A673 (cell line): ENCODE results near the gene ACTMAP. TPM values are rescaled to one million over a fixed set of nuclear protein-coding genes. Genes with fewer than 3 reads are reported as not detected.

ENCODE experiments used
- BruUV-seq: library from RNA; stranded (reverse); fragments of 400-500 nt; replicated peaks from 2 replicates; lab custom pipeline; 2021; lab: Mats Ljungman, UMichigan
- CTCF ChIA-PET: fragments of 300-600 bp; sonication (Branson Sonifier 250); formaldehyde crosslinking; loops from one replicate; lab custom pipeline; 2022; ENCODE audit warnings: antibody characterized with exemption; lab: Charles Lee
- POLR2A ChIA-PET: fragments of 300-600 bp; sonication (Branson Sonifier 250); formaldehyde crosslinking; loops from one replicate; lab custom pipeline; 2022; ENCODE audit warnings: antibody characterized with exemption; ENCODE audit not compliant: low non-redundant PET; lab: Charles Lee
- DNase-seq: peaks from one replicate; pipeline ENCODE4 v3.0.0-alpha.2; 2015; ENCODE audit warnings: low spot score
- H3K27ac ChIP-seq: fragments of 200-600 bp; sonication (generic); 2 replicates; pipeline ENCODE4 v1.5.1; 2016; ENCODE audit warnings: mixed run types, low read depth, mild to moderate bottlenecking, mixed read lengths, antibody characterized with exemption, low read length; ENCODE audit not compliant: poor library complexity, severe bottlenecking
- H3K27me3 ChIP-seq: fragments of 200-600 bp; sonication (generic); replicated peaks from 2 replicates; pipeline ENCODE4 v1.6.1; 2017; ENCODE audit warnings: mixed run types, low read depth, mild to moderate bottlenecking, mixed read lengths, antibody characterized with exemption, low read length; ENCODE audit not compliant: insufficient read depth, poor library complexity
- H3K36me3 ChIP-seq: fragments of 200-600 bp; sonication (generic); 2 replicates; pipeline ENCODE4 v1.6.1; 2016; ENCODE audit warnings: mixed run types, mild to moderate bottlenecking, mixed read lengths, antibody characterized with exemption, low read length; ENCODE audit not compliant: insufficient read depth, poor library complexity, severe bottlenecking
- H3K4me1 ChIP-seq: fragments of 200-600 bp; sonication (generic); 2 replicates; pipeline ENCODE4 v1.6.1; 2017; ENCODE audit warnings: mixed run types, mild to moderate bottlenecking, mixed read lengths, antibody characterized with exemption, low read length; ENCODE audit not compliant: insufficient read depth, poor library complexity, severe bottlenecking
- H3K4me3 ChIP-seq: fragments of 200-600 bp; sonication (generic); 2 replicates; pipeline ENCODE4 v1.5.1; 2016; ENCODE audit warnings: low read depth, mixed run types, mild to moderate bottlenecking, mixed read lengths, low read length; ENCODE audit not compliant: poor library complexity, severe bottlenecking
- H3K9me3 ChIP-seq: fragments of 200-600 bp; sonication (generic); 2 replicates; pipeline ENCODE4 v1.6.1; 2016; ENCODE audit warnings: mixed run types, low read depth, mild to moderate bottlenecking, mixed read lengths, antibody characterized with exemption, low read length; ENCODE audit not compliant: poor library complexity, severe bottlenecking
- CTCF ChIP-seq: fragments of 300-800, 200-600 bp; sonication (generic); conservative IDR thresholded peaks from 2 replicates; pipeline ENCODE4 v1.5.1; 2017; ENCODE audit warnings: low read depth, mild to moderate bottlenecking, antibody characterized with exemption, low read length, moderate library complexity, mixed read lengths
- EZH2 ChIP-seq: fragments of 200-600 bp; sonication (generic); IDR thresholded peaks from 2 replicates; pipeline ENCODE4 v1.6.1; 2017; ENCODE audit warnings: borderline replicate concordance, low read depth, mild to moderate bottlenecking, mixed read lengths, antibody characterized with exemption, low read length; ENCODE audit not compliant: poor library complexity, severe bottlenecking
- intact Hi-C: fragments of 100-400 bp; cut with micrococcal nuclease; formaldehyde crosslinking; loops from one replicate; pipeline ENCODE4 v1.10.0; 2022; ENCODE audit not compliant: unreplicated experiment
- total RNA-seq: library from RNA; stranded (reverse); gene quantifications from 2 replicates; pipeline ENCODE4 v1.2.3, GENCODE V29; 2021

ACTMAP gene
- total RNA-seq, 1 experiment from 2014 or later: 17.1 TPM

- Histone ChIP-seq H3K27ac (peak overlapping the region; percentile 100), H3K36me3 (no peaks in the 10 kb centered on the region), H3K9me3 (no peaks in the 10 kb centered on the region), H3K4me3 (peak overlapping the region; percentile 66), H3K4me1 (peaks cover 12% of the 10 kb centered on the region), H3K27me3 (no peaks in the 10 kb centered on the region)
- TF ChIP-seq EZH2: no peak
- no peak for TF ChIP-seq CTCF
- ChIA-PET CTCF (interaction anchor here (0.6 to 2.7 kb wide), 4 partner anchors 17 to 71 kb away, joined by 3 to 17 read pairs (median 7); no protein-coding TSS in a partner anchor), POLR2A (interaction anchor here (0.6 to 0.9 kb wide), 3 partner anchors 19 to 1018 kb away, joined by 3 to 12 read pairs (median 6); no protein-coding TSS in a partner anchor)
- peak; percentile 96 for DNase-seq
- BruUV-seq: no TSS peak
- intact Hi-C loops: no loop called here
Observed at GRCh38 chr19:40776932-40777644, 26.8 kb upstream of the ACTMAP start.

GRCh38 chr19:40776364-40776763, 26.1 kb upstream of the ACTMAP start:
- Histone ChIP-seq H3K9me3 (no peaks in the 10 kb centered on the region), H3K4me1 (peaks cover 12% of the 10 kb centered on the region), H3K4me3 (no peak overlapping the region), H3K36me3 (no peaks in the 10 kb centered on the region), H3K27me3 (no peaks in the 10 kb centered on the region), H3K27ac (peak overlapping the region; percentile 100)
- no TSS peak for BruUV-seq
- TF ChIP-seq EZH2 (no peak), CTCF (no peak)
- intact Hi-C loops: no loop called here
- no peak for DNase-seq
- ChIA-PET POLR2A (no interaction called here), CTCF (interaction anchor here (0.6 to 2.7 kb wide), 2 partner anchors 17 to 30 kb away, joined by 7 to 17 read pairs; no protein-coding TSS in a partner anchor)

DNA sequence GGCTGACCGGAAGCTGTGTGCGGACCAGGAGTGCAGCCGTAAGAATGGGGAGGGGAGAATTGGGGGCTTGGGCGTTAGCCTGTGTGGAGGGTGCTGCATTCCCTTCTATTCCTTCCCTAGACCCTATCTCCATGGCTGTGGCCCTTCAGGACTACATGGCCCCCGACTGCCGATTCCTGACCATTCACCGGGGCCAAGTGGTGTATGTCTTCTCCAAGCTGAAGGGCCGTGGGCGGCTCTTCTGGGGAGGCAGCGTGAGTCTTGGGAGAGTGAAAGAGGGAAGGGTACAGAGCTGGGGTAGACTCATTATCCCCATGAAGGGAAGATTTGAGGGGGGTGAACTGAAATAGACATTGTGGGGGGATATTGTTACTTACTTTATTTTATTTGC, 25.4 kb upstream of the ACTMAP start:
- DNase-seq: no peak
- TF ChIP-seq EZH2 (no peak), CTCF (no peak)
- H3K36me3 ChIP-seq: no peaks in the 10 kb centered on the region
- no TSS peak for BruUV-seq
- ChIA-PET POLR2A (interaction anchor here (0.5 kb wide), 1 partner anchor 84 kb away, joined by 4 read pairs; no protein-coding TSS in a partner anchor), CTCF (no interaction called here)
- H3K9me3 ChIP-seq: no peaks in the 10 kb centered on the region
- peaks cover 12% of the 10 kb centered on the region for H3K4me1 ChIP-seq
- no peak overlapping the region for H3K27ac ChIP-seq
- intact Hi-C loops: no loop called here
- H3K4me3 ChIP-seq: no peak overlapping the region
- H3K27me3 ChIP-seq: no peaks in the 10 kb centered on the region
